Pancreas (tissue), 10 donors: ENCODE data around the gene BCL11B. TPM values are rescaled to one million over a fixed set of nuclear protein-coding genes. Genes with fewer than 3 reads are reported as not detected.

Source experiments
- ATAC-seq, 4 donors: fragments of 200-7000 bp; cut with Tn5 transposase; one replicate each; pipeline versions ENCODE4 v1.8.0 to v1.9.1; 2020; ENCODE audit warnings: mild to moderate bottlenecking in 4 of 4, moderate library complexity in 4 of 4
- DNase-seq, 6 donors: peaks; one replicate each; pipeline ENCODE4 v3.0.0-alpha.2; 2020
- FAIRE-seq: peaks from 2 replicates; lab custom pipeline; 2012; peaks lifted over from hg19 to GRCh38; lab: Jason Lieb, UNC
- H3K27ac ChIP-seq, 4 donors: fragments of 200-600 bp; sonication (generic); 1 replicate in 3 of 4; 2 replicates in 1 of 4; pipeline versions ENCODE4 v1.5.0 to v1.8.0; 2020
- H3K27me3 ChIP-seq, 4 donors: fragments of 200-600 bp; one replicate each; pipeline ENCODE4 v1.8.0; 2021
- H3K36me3 ChIP-seq, 3 donors: fragments of 200-600 bp; sonication (generic) in 1 of 3; one replicate each; pipeline versions ENCODE4 v1.5.0 to v1.8.0; 2020 to 2021
- H3K4me1 ChIP-seq, 3 donors: fragments of 200-600 bp; one replicate each; pipeline ENCODE4 v1.8.0; 2021
- H3K4me3 ChIP-seq, 4 donors: fragments of 200-600 bp; sonication (generic) in 2 of 4; one replicate each; pipeline versions ENCODE4 v1.5.0 to v1.8.0; 2020 to 2021
- H3K9me3 ChIP-seq, 4 donors: fragments of 200-600 bp; one replicate each; pipeline ENCODE4 v1.8.0; 2021
- WGBS, 2 donors: extraction: QIAGEN DNeasy Blood & Tissue Kit; methylation state at CpG; one replicate each; pipeline ENCODE4 v1.1.7; 2013; 5-methylcytosine and 5-hydroxymethylcytosine counted together
- intact Hi-C, 3 donors: fragments of 100-400 bp; cut with DNase I; formaldehyde crosslinking; loops; one replicate each; pipeline versions ENCODE4 v1.11.1 to v1.14.2; 2022
- polyA plus RNA-seq, 2 donors: library from polyadenylated mRNA; stranded (reverse); fragments of 200-250 nt; gene quantifications; one replicate each; pipeline ENCODE4 v1.2.3, GENCODE V29; 2013
- total RNA-seq, 6 donors: library from RNA; stranded (reverse); fragmentation: NEBNext Ultra II Directional in 4 of 6; extraction: Animal tissue kit (Norgen Biotek cat#: 25700) in 4 of 6; gene quantifications; one replicate each; pipeline versions ENCODE4 v1.2.1 to v1.2.4, GENCODE V29; 2021 to 2023
- TF ChIP-seq, protein P1 (sequence below), 4 donors: fragments of 200-600 bp; sonication (generic) in 3 of 4; IDR thresholded peaks; one replicate each; pipeline versions ENCODE4 v1.5.0 to v1.8.0; 2021; ENCODE audit warnings: antibody characterized with exemption in 4 of 4
- donor health status: healthy with polysubstance abuse.
- donor health status: DM: no; HTN: no; CAD: no; lungs with moderate emphysema.
- donor health status: DM: no; HTN: no; CAD: no.
- donor health status: control.
- donor health status: control.
- donor health status: Bipolar disorder and iron deficiency.
- donor health status: DM: yes; HTN: yes; CAD: no.
- donor health status: DM: no; HTN: no; CAD: no.
- donor health status: DM: no; HTN: no; CAD: no.
- donor health status: DM: yes; HTN: yes; CAD: no.

BCL11B gene
- total and polyA plus RNA-seq, 8 donors = 0.04 to 0.47 (median 0.27) TPM

- Histone ChIP-seq H3K36me3 (no peaks in the 10 kb centered on the region), H3K4me3 (no peak overlapping the region), H3K4me1 (no peaks in the 10 kb centered on the region), H3K27me3 (peaks cover 0 to 14% (median 2%) of the 10 kb centered on the region in 4 donors), H3K27ac (no peak overlapping the region), H3K9me3 (no peaks in the 10 kb centered on the region)
- DNase-seq = no peak
- 48 to 71% methylated on average over 11 of the region's 11 CpGs for WGBS, 2 donors
- FAIRE-seq = no peak
- intact Hi-C loops = loop anchor here in 2 of 3 donors (10.0 kb wide), 1 partner anchor 1128 kb away; no protein-coding TSS in a partner anchor
- TF ChIP-seq, protein P1, sequence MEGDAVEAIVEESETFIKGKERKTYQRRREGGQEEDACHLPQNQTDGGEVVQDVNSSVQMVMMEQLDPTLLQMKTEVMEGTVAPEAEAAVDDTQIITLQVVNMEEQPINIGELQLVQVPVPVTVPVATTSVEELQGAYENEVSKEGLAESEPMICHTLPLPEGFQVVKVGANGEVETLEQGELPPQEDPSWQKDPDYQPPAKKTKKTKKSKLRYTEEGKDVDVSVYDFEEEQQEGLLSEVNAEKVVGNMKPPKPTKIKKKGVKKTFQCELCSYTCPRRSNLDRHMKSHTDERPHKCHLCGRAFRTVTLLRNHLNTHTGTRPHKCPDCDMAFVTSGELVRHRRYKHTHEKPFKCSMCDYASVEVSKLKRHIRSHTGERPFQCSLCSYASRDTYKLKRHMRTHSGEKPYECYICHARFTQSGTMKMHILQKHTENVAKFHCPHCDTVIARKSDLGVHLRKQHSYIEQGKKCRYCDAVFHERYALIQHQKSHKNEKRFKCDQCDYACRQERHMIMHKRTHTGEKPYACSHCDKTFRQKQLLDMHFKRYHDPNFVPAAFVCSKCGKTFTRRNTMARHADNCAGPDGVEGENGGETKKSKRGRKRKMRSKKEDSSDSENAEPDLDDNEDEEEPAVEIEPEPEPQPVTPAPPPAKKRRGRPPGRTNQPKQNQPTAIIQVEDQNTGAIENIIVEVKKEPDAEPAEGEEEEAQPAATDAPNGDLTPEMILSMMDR (IDR thresholded peaks at IDR 0.05) = no peak
- ATAC-seq = no peak
These were observed 9.0 kb downstream of the BCL11B start for GRCh38 chr14:99262977-99263448.

- FAIRE-seq (no peak), DNase-seq (no peak), ATAC-seq (no peak)
- H3K4me1 ChIP-seq = no peaks in the 10 kb centered on the region
- no peak overlapping the region for H3K4me3 ChIP-seq
- intact Hi-C loops = loop anchor here in 2 of 3 donors (10.0 kb wide), 1 partner anchor 1127 kb away; no protein-coding TSS in a partner anchor
- no peak overlapping the region for H3K27ac ChIP-seq
- peaks cover 0 to 13% (median 0%) of the 10 kb centered on the region in 4 donors for H3K27me3 ChIP-seq
- H3K36me3 ChIP-seq = no peaks in the 10 kb centered on the region
- TF ChIP-seq, protein P1 (IDR thresholded peaks at IDR 0.05) = no peak
- 44 to 50% methylated on average over 25 of the region's 25 CpGs for WGBS, 2 donors
- no peaks in the 10 kb centered on the region for H3K9me3 ChIP-seq
These were observed 9.8 kb downstream of the BCL11B start for GRCh38 chr14:99261912-99262787.

GRCh38 chr14:99260587-99261551 lies 11.1 kb downstream of the BCL11B start:
- H3K4me1 ChIP-seq = no peaks in the 10 kb centered on the region
- no peak for FAIRE-seq
- H3K27me3 ChIP-seq = peaks cover 0 to 2% (median 0%) of the 10 kb centered on the region in 4 donors
- H3K36me3 ChIP-seq = no peaks in the 10 kb centered on the region
- ATAC-seq = no peak
- no peak overlapping the region for H3K4me3 ChIP-seq
- WGBS, 2 donors = 65 to 73% methylated on average over 20 of the region's 20 CpGs
- intact Hi-C loops = loop anchor here in 2 of 3 donors (10.0 kb wide), 1 partner anchor 1126 kb away; no protein-coding TSS in a partner anchor
- H3K27ac ChIP-seq = no peak overlapping the region
- DNase-seq = no peak
- no peaks in the 10 kb centered on the region for H3K9me3 ChIP-seq
- TF ChIP-seq, protein P1 (IDR thresholded peaks at IDR 0.05) = no peak

DNA sequence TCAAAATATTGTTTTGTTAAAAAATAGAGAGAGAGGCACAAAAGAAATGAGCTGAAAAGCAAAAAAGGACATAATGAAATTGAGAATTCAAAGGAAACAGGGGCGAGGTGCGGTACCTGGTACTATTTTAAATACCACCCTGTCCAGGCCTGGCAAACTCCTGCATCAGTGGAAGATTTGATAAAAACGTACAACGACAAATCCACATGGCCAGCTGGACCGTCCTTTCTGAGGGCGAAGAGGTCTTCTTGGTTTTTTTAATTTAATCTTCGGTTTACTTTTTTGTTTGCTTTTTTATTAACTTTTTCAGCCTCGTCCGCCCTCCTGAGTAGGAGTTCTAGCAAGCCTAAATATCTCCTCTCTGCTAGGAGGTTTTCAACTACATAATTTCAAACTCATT lies 11.9 kb downstream of the BCL11B start:
- intact Hi-C loops = loop anchor here in 2 of 3 donors (10.0 kb wide), 1 partner anchor 1125 kb away; no protein-coding TSS in a partner anchor
- WGBS, 2 donors = 74 to 89% methylated on average over 9 of the region's 9 CpGs
- no peaks in the 10 kb centered on the region for H3K36me3 ChIP-seq
- no peaks in the 10 kb centered on the region for H3K27me3 ChIP-seq
- ATAC-seq (no peak), DNase-seq (no peak), FAIRE-seq (no peak)
- H3K27ac ChIP-seq = no peak overlapping the region
- no peaks in the 10 kb centered on the region for H3K9me3 ChIP-seq
- no peaks in the 10 kb centered on the region for H3K4me1 ChIP-seq
- H3K4me3 ChIP-seq = no peak overlapping the region
- TF ChIP-seq, protein P1 (IDR thresholded peaks at IDR 0.05) = no peak
